H1 (cell line): Measurements from ENCODE around the gene IRGC.

ENCODE experiments used
- CHD1 ChIP-seq: IDR thresholded peaks from 2 replicates; pipeline ENCODE4 v1.6.1; 2012; ENCODE audit warnings: low read depth, low read length, improper control_type of control experiment
- GABPA ChIP-seq: IDR thresholded peaks from 2 replicates; pipeline ENCODE4 v1.6.1; 2011; ENCODE audit warnings: mild to moderate bottlenecking, low read length, moderate library complexity, borderline replicate concordance; ENCODE audit not compliant: insufficient read depth
- POLR2A ChIP-seq, 2 experiments: IDR thresholded peaks; 1 replicate in 1 of 2; 2 replicates in 1 of 2; pipeline ENCODE4 v1.6.1; 2011; ENCODE audit warnings: low read depth in 2 of 2, low read length in 2 of 2, mild to moderate bottlenecking in 2 of 2; ENCODE audit errors: control extremely low read depth in 1 of 2
- RFX5 ChIP-seq: IDR thresholded peaks from 2 replicates; pipeline ENCODE4 v1.6.1; 2011; ENCODE audit warnings: low read depth, low read length, improper control_type of control experiment, borderline replicate concordance
- SIX5 ChIP-seq: IDR thresholded peaks from 2 replicates; pipeline ENCODE4 v1.6.1; 2011; ENCODE audit warnings: mild to moderate bottlenecking, low read depth, low read length

GRCh38 chr19:43729919-43730318 is 14.0 kb downstream of the IRGC start:
- TF ChIP-seq SIX5 = no peak
- TF ChIP-seq POLR2A (IDR thresholded peaks at IDR 0.05; ENCODE audit: control extremely low read depth in 1 of 2, low read depth in 2 of 2, low read length in 2 of 2) = no peak
- TF ChIP-seq RFX5 = no peak
- no peak for TF ChIP-seq GABPA
- no peak for TF ChIP-seq CHD1
